Lower lobe of right lung (tissue), 2 donors: ENCODE data around the gene LRFN2. TPM values are rescaled to one million over a fixed set of nuclear protein-coding genes. Genes with fewer than 3 reads are reported as not detected.

Source experiments
- ATAC-seq, 2 donors: fragments of 200-7000 bp; cut with Tn5 transposase; one replicate each; pipeline ENCODE4 v1.9.1; 2020 to 2022; ENCODE audit warnings: mild to moderate bottlenecking in 2 of 2, moderate library complexity in 2 of 2
- DNase-seq: peaks from one replicate; pipeline ENCODE4 v3.0.0-alpha.2; 2020
- H3K27ac ChIP-seq: fragments of 200-600 bp; one replicate; pipeline ENCODE4 v1.8.0; 2022
- H3K27me3 ChIP-seq: fragments of 200-600 bp; one replicate; pipeline ENCODE4 v1.8.0; 2022; ENCODE audit warnings: low read depth
- H3K36me3 ChIP-seq: fragments of 200-600 bp; one replicate; pipeline ENCODE4 v1.8.0; 2022; ENCODE audit warnings: mild to moderate bottlenecking
- H3K4me1 ChIP-seq: fragments of 200-600 bp; one replicate; pipeline ENCODE4 v1.8.0; 2022
- H3K4me3 ChIP-seq: fragments of 200-600 bp; one replicate; pipeline ENCODE4 v1.8.0; 2022; ENCODE audit warnings: mild to moderate bottlenecking
- H3K9me3 ChIP-seq: fragments of 200-600 bp; one replicate; pipeline ENCODE4 v1.8.0; 2022
- CTCF ChIP-seq: fragments of 200-600 bp; IDR thresholded peaks from one replicate; pipeline ENCODE4 v1.8.0; 2022; ENCODE audit warnings: antibody characterized with exemption, mild to moderate bottlenecking
- intact Hi-C: fragments of 100-400 bp; cut with DNase I; formaldehyde crosslinking; loops from one replicate; pipeline ENCODE4 v1.11.0; 2022
- total RNA-seq: library from RNA; stranded (reverse); fragmentation: NEBNext Ultra II Directional; extraction: Animal tissue kit (Norgen Biotek cat#: 25700); gene quantifications from one replicate; pipeline ENCODE4 v1.2.1, GENCODE V29; 2021
- donor health status: DM: no; HTN: yes; CAD: no; lungs with severe emphysema.

The LRFN2 gene
- total RNA-seq, 1 donor from 2014 or later, result not detected

GRCh38 chr6:40584741-40585140, 2.4 kb downstream of the LRFN2 start:
- H3K27me3 ChIP-seq, result peaks cover 66% of the 10 kb centered on the region
- intact Hi-C loops, result no loop called here

GRCh38 chr6:40583709-40584108, 3.5 kb downstream of the LRFN2 start:
- ATAC-seq, result no peak
- no peaks in the 10 kb centered on the region for H3K36me3 ChIP-seq
- no peak overlapping the region for H3K27ac ChIP-seq
- TF ChIP-seq CTCF, result no peak
- peaks cover 14% of the 10 kb centered on the region for H3K4me1 ChIP-seq
- H3K9me3 ChIP-seq, result no peaks in the 10 kb centered on the region
- no peak overlapping the region for H3K4me3 ChIP-seq
- intact Hi-C loops, result no loop called here
- peaks cover 55% of the 10 kb centered on the region for H3K27me3 ChIP-seq
- no peak for DNase-seq

More at GRCh38 chr6:40584741-40585140, 2.4 kb downstream of the LRFN2 start:
- TF ChIP-seq CTCF, result no peak
- ATAC-seq (no peak), DNase-seq (no peak)
- Histone ChIP-seq H3K9me3 (no peaks in the 10 kb centered on the region), H3K27ac (no peak overlapping the region), H3K4me3 (no peak overlapping the region), H3K4me1 (peaks cover 14% of the 10 kb centered on the region), H3K36me3 (no peaks in the 10 kb centered on the region)

- intact Hi-C loops, result no loop called here
- DNase-seq (no peak), ATAC-seq (no peak)
- Histone ChIP-seq H3K4me3 (no peak overlapping the region), H3K36me3 (no peaks in the 10 kb centered on the region), H3K27me3 (peaks cover 49% of the 10 kb centered on the region), H3K27ac (no peak overlapping the region), H3K4me1 (peaks cover 11% of the 10 kb centered on the region), H3K9me3 (no peaks in the 10 kb centered on the region)
- TF ChIP-seq CTCF, result no peak
Observed at GRCh38 chr6:40582892-40583291, 4.3 kb downstream of the LRFN2 start.

GRCh38 chr6:40579101-40579500, 8.1 kb downstream of the LRFN2 start:
- no peaks in the 10 kb centered on the region for H3K36me3 ChIP-seq
- ATAC-seq (no peak), DNase-seq (no peak)
- H3K9me3 ChIP-seq, result no peaks in the 10 kb centered on the region
- H3K27ac ChIP-seq, result no peak overlapping the region
- no peaks in the 10 kb centered on the region for H3K4me1 ChIP-seq
- peaks cover 19% of the 10 kb centered on the region for H3K27me3 ChIP-seq
- intact Hi-C loops, result no loop called here
- no peak overlapping the region for H3K4me3 ChIP-seq
- TF ChIP-seq CTCF, result no peak

- TF ChIP-seq CTCF, result no peak
- no peaks in the 10 kb centered on the region for H3K36me3 ChIP-seq
- H3K27ac ChIP-seq, result no peak overlapping the region
- no peak overlapping the region for H3K4me3 ChIP-seq
- ATAC-seq, result no peak
- H3K4me1 ChIP-seq, result no peaks in the 10 kb centered on the region
- intact Hi-C loops, result no loop called here
- H3K27me3 ChIP-seq, result peaks cover 6% of the 10 kb centered on the region
- H3K9me3 ChIP-seq, result no peaks in the 10 kb centered on the region
- no peak for DNase-seq
Observed at GRCh38 chr6:40577672-40578071, 9.5 kb downstream of the LRFN2 start.

- H3K4me3 ChIP-seq, result no peak overlapping the region
- TF ChIP-seq CTCF, result no peak
- ATAC-seq (no peak), DNase-seq (no peak)
- no peaks in the 10 kb centered on the region for H3K9me3 ChIP-seq
- H3K27ac ChIP-seq, result no peak overlapping the region
- no peaks in the 10 kb centered on the region for H3K27me3 ChIP-seq
- no peaks in the 10 kb centered on the region for H3K36me3 ChIP-seq
- H3K4me1 ChIP-seq, result no peaks in the 10 kb centered on the region
- intact Hi-C loops, result no loop called here
Observed at GRCh38 chr6:40573221-40573620, 13.9 kb downstream of the LRFN2 start.
